HS-27A (cell line): Measurements from ENCODE around the gene DNAJB2.
"Not testable (repeated sequence)": the region's sequence is repeated elsewhere in the genome, so short reads cannot be mapped to it uniquely, and the experiment has no call there.

ENCODE experiments used
- DNase-seq: peaks from one replicate; pipeline ENCODE4 v3.0.0-alpha.2; 2012; ENCODE audit warnings: low read depth, missing footprints

DNAJB2 gene

DNA sequence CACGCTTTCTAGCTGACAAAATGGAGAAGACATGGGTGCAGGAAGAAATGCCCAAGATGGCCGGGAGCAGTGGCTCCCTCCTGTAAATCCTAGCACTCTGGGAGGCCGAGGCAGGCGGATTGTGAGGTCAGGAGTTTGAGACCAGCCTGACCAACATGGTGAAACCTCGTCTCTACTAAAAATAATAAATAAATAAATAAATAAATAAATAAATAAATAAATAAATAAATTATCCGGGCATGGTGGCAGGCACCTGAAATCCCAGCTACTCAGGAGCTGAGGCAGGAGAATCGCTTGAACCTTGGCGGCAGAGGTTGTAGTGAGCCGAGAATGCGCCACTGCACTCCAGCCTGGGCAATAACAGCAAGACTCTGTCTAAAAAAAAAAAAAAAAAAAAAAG lies 20.2 kb upstream of the DNAJB2 start:
- not testable (repeated sequence) for DNase-seq

DNA sequence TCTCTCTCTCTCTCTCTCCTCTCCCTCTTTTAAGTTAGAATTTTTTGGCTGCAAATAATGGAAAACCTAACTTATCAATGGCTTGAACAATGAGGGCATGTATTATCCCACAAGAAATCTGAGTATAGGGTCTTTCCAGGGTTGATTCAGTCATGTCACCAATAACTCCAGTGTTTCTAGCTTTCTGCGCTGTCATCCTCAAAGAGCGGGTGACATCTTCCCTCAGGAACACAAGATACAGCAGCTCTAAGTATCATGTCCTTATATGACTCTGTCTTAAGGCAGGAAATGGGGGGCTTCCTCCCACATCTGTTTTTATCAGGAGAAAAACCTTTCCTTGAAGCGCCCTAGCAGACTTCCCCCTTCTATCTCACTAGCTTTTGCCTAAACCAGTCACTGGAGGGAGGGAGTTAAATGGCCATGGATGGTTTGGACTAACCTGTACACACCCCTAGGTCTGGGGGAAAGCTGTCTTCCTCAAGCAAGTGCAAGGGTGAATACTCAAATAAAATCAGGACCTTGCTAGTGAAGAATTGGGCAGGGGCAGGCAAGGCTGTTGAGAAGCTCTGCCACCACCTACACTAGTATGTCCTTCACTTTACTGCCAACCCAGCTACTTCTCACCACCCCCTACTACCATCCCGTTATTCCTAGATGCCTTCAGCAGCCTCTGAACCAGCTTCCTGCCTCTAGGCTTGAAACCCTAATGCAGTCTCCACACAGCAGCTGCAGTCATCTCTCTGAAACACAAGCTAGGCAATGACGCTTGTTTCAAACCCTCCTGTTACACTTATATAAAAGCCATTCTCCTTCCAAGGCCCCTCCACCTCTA lies 17.9 kb upstream of the DNAJB2 start:
- DNase-seq, result no peak

DNA sequence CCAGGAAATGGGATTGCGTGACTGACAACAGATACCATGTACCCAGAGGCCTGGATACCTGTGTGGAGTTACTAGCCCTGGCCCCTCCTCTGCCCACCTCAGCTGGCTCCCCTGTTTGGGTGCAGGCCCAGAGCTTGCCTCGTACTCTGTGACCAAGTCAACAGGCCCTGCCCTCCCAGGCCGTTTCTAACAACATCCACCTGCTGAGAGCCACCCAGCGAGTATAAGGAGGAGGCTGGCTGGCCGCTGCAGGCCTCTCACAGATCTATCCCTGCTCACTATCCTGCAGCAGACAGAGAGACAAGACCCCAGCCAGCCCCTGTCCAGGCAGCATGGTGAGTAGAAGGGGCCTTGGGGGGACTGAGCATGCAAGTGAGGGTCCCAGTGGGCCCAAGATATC lies 12.9 kb upstream of the DNAJB2 start:
- no peak for DNase-seq

DNA sequence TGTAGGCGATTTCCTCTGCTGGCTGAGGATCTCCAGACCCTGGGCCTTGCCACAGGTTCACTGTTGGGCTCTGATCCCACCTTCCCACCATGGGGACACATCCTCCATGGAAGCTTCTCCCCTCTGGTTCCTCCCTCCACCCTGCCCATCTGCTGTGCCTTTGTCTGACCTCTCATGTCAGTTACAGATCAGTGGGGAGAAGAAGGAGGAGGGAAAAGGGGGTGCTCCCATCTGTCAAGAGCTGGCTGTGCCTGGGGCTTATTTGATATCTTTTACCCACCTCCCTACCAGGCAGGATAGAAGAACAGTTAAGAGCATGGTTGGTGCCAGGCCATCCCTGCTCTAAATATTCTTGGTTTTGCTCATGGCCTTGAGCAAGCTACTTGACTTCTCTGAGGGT lies 12.3 kb upstream of the DNAJB2 start:
- DNase-seq, result no peak

DNA sequence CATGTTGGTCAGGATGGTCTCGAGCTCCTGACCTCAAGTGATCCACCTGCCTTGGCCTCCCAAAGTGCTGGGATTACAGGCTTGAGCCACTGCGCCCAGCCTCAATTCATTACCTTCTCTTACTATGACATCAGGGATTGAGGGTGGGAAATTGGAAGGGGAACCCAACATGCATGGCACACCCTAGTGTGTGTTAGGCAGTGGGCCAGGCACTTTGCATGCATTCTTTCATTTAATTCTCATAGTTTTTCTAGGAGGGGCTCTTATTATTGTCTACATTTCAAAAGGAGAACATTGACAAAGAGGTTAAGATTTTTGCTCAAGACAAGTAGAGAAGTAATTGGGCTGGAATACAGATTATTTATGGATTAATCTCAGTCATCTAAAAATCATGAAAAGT lies 10.9 kb upstream of the DNAJB2 start:
- no peak for DNase-seq

DNA sequence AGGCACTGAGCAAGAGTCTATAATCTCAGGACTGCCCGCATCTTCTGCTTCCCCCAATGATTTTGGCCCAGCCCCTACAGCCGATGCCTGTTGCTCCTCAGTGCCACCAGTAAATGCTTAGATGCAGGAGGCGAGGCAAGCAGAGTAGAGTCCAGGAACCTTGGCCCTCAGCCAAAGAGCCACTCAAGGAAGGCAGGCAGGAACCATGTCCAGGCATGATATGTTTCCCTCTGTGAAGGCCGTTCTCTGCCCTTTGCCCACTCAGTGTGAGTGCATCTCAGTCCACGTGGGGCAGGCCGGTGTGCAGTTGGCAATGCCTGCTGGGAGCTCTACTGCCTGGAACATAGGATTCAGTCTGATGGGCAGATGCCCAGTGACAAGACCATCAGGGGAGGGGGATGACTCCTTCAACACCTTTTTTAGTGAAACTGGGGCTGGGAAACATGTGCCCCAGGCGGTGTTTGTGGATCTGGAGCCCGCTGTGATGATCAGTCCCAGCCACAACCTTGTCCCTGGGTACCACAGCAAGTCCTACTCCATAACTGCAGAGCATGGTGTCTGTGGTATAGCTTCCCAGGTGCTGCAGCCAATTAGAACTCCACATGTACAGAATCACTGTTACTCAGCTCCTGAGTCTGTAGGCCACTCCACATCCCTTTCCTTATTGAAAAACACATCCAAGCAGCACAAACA lies 9.7 kb upstream of the DNAJB2 start:
- DNase-seq, result no peak

DNA sequence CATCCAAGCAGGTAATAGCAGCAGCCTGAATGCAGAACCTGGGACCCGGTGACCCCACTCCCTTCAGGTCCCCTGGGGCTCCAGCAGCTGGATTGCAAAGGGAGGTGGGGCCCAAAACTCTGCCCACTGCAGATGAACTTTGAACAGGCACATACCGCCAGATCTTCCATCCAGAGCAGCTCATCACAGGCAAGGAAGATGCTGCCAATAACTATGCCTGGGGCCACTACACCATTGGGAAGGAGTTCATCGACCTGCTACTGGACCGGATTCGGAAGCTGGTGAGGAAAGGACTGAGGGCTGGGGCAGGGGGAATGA lies 9.2 kb upstream of the DNAJB2 start:
- DNase-seq, result no peak

DNA sequence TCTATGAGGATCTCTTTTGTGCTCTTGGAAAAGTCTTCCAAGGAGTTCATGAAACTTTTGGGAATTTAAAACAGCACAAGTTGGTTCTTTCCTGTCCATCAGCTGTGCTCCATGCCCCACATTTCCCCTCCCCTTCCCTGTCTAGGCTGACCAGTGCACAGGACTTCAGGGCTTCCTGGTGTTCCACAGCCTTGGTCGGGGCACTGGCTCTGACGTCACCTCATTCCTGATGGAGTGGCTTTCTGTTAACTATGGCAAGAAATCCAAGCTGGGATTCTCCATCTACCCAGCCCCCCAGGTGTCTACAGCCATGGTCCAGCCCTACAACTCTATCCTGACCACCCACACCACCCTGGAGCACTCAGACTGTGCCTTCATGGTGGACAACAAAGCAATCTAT lies 8.1 kb upstream of the DNAJB2 start:
- DNase-seq, result no peak

DNA sequence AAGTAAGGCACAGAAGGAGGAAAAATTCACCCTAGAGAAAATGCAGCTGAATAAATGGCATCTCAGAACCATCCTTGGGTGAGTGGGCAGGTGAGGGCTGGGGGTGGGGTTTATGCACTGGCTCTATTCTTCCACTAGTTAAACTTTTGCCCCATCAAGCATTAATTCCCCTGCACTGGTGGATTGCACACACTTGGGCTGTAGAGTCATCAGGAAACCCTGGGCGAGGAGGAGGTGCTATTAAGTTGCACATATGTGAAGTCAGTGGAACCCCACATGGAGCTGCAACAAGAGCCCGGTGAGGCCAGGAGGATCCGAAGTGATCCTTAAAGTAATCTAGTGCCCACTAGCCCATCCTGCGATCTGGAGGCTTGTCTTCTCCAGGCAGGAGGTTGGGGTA lies 6.8 kb upstream of the DNAJB2 start:
- no peak for DNase-seq

DNA sequence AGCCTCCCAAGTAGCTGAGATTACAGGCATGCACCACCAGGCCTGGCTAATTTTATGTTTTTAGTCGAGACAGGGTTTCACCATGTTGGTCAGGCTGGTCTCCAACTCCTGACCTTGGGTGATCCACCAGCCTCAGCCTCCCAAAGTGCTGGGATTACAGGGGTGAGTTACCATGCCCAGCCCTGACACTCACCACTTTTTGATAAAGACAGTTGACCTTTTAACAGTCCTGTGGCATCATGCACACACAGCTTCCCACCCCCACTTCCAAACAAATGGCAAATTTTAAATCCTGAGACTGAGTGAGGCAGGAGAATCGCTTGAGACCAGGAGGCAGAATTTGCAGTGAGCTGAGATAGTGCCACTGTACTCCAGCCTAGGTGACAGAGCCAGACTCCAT lies 6.2 kb upstream of the DNAJB2 start:
- DNase-seq, result no peak

DNA sequence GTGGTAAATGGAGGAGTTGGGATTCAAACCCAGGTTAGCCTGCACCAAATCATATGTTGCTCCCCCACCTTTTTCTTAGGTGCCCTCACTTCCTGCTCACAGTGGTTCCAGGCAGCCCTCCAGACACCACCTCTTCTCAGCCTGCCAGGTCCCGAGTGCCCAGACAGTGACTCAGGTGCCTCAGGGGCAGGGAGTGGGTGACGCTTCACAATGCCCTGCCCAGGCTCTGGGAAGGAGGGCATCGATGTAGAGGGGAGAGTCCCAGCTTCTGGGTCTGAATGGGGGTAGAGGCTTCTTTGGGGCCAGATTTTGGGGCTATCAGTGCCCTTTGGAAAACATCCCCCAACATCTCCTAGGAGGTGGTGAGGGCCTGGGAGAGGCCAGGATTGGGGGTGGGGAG lies 5.2 kb upstream of the DNAJB2 start:
- DNase-seq, result no peak

DNA sequence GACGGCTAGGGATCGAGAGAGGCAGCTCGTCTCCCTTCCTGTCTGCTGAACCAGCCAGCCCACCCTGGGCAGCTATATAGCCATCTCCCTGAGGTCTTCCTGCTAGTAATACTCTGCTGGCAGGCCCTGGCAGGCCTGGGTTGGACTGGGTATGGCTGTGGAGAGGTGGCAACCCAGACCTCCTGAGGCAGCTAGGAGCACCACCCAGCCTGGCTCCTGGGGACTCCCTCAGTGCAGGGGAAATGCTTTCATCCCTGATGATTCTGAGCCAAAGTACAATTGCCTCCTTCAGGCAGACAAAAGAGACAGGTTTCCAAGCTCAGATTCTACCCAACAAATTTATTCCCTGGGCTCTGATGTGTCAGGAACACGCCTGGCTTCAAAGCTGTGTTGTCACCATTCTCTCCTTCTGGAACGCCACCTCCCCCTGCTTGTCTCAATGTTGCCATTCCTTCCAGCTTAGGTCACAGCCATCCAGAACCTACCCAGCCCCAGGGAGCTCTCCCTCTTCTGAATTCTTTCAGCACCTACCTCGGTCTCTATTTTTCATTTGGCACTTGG lies 4.7 kb upstream of the DNAJB2 start:
- peak; percentile 49 for DNase-seq

DNA sequence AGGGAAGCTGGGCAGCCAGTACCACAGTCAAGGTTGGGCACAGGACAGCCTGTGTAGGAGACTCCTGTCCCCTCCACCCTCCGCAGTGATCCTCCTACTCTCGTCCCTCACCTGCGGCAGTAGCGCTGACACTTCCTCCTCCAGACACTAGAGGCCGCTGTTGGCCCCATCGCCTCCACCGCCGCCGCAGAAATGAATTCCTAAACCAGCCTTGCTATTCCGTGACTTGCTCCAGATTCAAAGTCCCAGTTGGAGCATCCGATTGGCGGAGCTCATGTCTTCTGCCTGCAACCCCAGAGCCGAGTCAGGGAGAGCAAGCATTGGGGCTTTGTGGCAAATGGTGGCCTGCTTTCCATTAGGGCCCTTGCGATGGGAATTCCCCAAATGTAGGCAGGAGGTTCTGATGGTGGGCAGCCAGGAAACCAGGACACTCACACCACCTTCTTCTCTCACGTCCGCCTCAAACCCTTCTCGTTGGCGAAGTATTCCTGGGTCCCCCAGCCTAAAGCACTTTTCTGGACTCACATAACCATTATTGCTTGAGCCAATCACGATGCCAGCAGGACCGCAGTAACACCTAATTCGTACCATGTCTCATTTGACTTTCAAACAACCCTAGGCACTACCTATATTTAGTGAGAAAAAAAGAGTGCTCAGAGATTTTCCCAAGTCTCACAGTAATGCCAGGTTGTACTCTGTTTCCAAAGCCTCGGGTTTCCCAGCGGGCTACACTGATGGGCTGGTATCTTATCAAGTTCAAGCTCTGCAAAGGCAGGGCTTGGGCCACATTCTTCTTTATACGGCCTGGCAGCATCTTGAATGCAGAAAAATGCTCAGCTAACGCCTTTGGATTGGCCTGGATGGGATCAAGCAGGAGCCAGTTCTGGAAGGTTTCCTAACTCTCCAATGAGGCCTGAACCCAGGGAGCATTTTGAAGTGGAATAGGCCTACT lies 1.2 kb upstream of the DNAJB2 start:
- no peak for DNase-seq

DNA sequence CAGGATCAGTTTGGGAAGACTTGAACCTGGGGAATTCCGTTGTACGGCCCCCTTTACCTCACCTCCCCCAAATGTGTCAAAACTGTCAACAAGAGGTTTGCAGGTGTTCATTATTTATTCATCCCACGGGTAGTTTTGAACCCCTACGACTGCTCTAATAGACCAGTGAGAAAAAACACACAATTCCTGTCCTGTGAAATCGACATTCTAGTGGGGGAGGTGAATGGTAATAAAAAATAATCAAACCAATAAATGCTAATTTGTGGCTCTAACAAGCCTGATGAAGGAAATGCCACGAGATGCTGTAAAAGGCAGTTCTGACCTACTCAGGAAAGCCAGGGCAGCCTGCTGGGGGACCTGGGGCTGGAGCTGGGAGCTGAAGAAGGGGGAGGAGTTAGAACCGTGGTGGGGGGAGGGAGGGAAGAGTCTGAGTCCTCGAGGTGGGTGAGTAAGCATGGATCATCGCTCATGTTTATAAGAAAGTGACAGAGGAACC lies 463 bp upstream of the DNAJB2 start:
- no peak for DNase-seq

DNA sequence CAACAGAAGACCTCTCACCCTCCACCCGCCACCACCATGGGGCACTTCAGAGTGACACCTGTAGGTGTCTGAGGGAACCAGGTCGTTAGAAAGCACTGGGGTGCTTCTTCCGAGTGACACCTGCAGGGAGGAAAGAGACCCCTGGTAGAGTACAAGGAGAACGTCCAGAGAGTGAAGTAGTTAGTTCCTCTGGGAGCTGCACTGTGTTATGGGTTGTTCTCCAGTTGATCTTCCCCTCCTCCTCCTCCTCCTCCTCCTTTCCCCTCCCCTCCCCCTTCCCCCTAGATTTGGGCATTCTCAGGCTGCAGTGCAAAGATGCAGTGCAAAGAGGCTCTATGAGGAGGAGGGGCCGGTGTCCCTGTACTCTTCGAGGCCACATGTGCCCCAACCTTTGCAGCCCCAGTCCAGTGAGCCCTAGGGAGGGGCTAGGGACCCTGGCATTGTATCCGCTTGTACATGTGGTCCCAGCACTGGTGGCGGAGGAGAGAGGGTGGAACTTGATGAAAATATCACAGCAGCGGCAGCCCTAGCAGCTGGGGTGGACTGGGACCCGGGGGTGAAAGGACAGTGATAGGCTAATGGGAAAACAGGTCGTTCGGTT lies 850 bp downstream of the DNAJB2 start:
- DNase-seq, result no peak

DNA sequence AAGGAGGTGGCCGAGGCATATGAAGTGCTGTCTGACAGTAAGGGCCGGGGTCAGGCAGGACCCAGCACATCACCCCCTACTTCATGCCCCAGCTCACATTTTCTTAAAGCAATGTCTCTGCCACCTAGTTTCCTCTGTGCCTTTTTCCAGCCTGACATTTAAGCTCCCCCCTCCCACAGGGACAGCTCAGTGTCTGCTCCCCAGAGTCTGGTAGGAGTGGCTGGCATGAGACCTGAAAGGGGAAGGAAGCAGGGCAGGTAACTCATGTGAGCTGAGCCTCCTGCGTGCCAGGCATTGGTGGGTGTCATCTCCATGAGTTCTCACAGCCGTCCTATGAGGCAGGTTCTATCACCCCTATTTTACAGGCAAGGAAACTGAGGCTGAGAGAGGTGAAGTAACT lies 1.5 kb downstream of the DNAJB2 start:
- DNase-seq, result no peak

DNA sequence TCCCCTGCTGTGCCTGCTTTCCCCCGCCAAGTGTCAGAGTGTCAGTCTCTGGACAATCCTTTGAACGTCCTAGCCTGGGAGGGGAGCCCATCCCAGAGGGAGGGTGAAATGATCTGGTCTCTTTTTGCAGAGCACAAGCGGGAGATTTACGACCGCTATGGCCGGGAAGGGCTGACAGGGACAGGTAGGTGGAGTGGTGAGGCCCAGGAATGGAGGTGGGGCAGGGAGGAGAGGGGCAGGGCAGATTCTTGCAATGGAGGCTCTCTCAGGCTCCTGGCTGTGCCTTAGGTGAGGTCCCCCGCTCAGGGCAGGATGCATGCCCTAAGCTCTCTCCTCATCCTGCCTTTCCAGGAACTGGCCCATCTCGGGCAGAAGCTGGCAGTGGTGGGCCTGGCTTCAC lies 2.4 kb downstream of the DNAJB2 start:
- DNase-seq, result no peak

DNA sequence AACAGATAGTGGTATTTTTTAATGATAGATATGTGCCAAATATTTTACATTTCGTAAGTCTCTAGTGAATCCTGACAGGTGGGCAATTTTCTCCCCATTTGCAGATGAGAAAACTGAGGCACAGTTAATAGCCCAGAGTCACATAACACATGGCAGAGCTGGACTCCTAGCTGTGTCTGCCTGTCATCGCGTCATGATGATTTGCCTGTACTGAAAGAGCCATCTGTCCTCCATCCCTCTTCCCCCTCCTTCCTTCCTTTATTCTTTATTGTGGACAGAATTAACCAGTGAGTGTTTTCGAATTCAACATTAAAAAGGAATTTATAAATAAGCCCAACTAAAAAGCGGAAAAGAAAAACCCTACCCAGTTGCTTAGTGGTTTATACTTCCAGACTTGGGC lies 3.2 kb downstream of the DNAJB2 start:
- no peak for DNase-seq

DNA sequence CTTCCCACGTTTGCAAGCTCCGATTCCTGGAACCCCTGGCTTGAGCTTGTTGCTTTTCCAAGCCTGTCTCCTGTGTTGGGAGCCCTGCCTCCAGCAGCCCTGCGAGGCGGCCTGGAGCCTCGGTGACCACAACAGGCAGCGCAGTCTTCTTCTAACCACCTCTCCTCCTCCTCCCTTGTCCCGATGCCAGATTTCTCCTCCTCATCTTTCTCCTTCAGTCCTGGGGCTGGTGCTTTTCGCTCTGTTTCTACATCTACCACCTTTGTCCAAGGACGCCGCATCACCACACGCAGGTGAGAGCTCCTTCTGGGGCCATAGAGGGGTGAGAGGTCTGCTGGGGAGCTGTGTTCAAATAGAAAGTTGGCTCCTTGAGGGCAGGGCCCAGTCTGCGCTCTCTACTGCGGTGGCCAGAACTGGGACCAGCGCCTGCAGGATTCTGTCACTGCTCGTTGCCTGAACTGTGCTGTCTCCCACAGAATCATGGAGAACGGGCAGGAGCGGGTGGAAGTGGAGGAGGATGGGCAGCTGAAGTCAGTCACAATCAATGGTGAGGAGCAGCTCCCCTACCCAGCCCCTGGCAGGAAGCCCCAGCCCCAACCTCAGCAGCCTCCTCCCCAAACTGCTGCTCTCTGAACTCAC lies 3.9 kb downstream of the DNAJB2 start:
- no peak for DNase-seq

DNA sequence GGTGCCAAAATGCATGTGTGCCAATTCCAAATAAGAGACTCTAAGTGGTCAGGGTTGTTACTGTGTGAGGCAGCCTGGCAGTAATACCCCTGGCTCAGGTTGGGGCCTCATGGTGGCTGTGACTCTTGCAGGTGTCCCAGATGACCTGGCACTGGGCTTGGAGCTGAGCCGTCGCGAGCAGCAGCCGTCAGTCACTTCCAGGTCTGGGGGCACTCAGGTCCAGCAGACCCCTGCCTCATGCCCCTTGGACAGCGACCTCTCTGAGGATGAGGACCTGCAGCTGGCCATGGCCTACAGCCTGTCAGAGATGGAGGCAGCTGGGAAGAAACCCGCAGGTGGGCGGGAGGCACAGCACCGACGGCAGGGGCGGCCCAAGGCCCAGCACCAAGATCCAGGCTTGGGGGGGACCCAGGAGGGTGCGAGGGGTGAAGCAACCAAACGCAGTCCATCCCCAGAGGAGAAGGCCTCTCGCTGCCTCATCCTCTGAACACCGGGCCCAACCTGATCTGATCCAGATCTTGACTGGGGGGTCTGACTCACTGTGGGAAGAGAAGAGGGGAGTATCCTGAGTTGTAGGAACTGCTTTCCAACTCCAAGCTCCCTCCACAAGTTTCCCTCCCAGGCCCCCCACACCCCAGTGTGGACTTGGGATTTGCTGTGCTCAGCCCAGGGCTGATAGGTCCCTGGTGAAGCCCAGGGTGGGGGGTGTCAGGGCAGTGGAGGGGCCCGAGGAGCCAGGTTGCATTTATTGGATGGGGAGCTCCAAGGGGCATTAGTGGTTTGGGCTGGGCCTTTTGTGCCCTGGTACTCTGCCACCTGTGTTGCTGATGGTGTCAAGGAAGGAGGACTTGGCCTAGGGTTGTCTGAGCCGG lies 5.6 kb downstream of the DNAJB2 start:
- no peak for DNase-seq
